ENCODE measurements around the gene UBXN7.
A peak's percentile ranks its signal among the peaks of the same experiment; 100 is the strongest.
"Not testable (repeated sequence)": the region's sequence is repeated elsewhere in the genome, so short reads cannot be mapped to it uniquely, and the experiment has no call there.

UBXN7 gene

GRCh38 chr3:196432137-196432879, at the start of gene UBXN7:
UBXN7 (minus strand) TSS chr3:196432427; CDS start chr3:196432399, 28 bp downstream.
- no peaks in the 10 kb centered on the region for H3K9me3 ChIP-seq (ENCODE audit: low read depth, low read length)
- TF ChIP-seq FOXP2 (optimal IDR thresholded peaks at IDR 0.05; ENCODE audit: control extremely low read depth, extremely low read length, insufficient read depth) = peak; percentile 62
- peak; percentile 99 for TF ChIP-seq POLR2AphosphoS5 (IDR thresholded peaks at IDR 0.05; ENCODE audit: borderline replicate concordance, low read depth, low read length)
- TF ChIP-seq EZH2 (IDR thresholded peaks at IDR 0.05) = no peak
- H3K36me3 ChIP-seq (ENCODE audit: insufficient read depth, low read length) = peaks cover 10% of the 10 kb centered on the region
- H3K4me3 ChIP-seq = peak within 1 kb of the TSS; percentile 81
- peak within 1 kb of the TSS; percentile 66 for H3K27ac ChIP-seq
- peak within 1 kb of the TSS; percentile 87 for H3K9ac ChIP-seq (ENCODE audit: insufficient read length)
- DNase-seq (ENCODE audit: low read depth, low spot score) = peak; percentile 87

GRCh38 chr3:196477678-196478077, 45.5 kb upstream of the UBXN7 start:
- H3K9ac ChIP-seq (ENCODE audit: insufficient read length) = no peak overlapping the region
- peaks cover 81% of the 10 kb centered on the region for H3K36me3 ChIP-seq (ENCODE audit: insufficient read depth, low read length)
- no peaks in the 10 kb centered on the region for H3K9me3 ChIP-seq (ENCODE audit: low read depth, low read length)
- no peak overlapping the region for H3K4me3 ChIP-seq
- H3K27ac ChIP-seq = no peak overlapping the region
- no peak for DNase-seq (ENCODE audit: low read depth, low spot score)
- TF ChIP-seq EZH2 (IDR thresholded peaks at IDR 0.05) (no peak), FOXP2 (optimal IDR thresholded peaks at IDR 0.05; ENCODE audit: control extremely low read depth, extremely low read length, insufficient read depth) (no peak), POLR2AphosphoS5 (IDR thresholded peaks at IDR 0.05; ENCODE audit: borderline replicate concordance, low read depth, low read length) (no peak)

- Histone ChIP-seq H3K4me3 (no peak overlapping the region), H3K27ac (no peak overlapping the region), H3K9me3 (ENCODE audit: low read depth, low read length) (no peaks in the 10 kb centered on the region), H3K9ac (ENCODE audit: insufficient read length) (no peak overlapping the region), H3K36me3 (ENCODE audit: insufficient read depth, low read length) (peaks cover 70% of the 10 kb centered on the region)
- DNase-seq (ENCODE audit: low read depth, low spot score) = no peak
- TF ChIP-seq POLR2AphosphoS5 (IDR thresholded peaks at IDR 0.05; ENCODE audit: borderline replicate concordance, low read depth, low read length) (no peak), FOXP2 (optimal IDR thresholded peaks at IDR 0.05; ENCODE audit: control extremely low read depth, extremely low read length, insufficient read depth) (no peak), EZH2 (IDR thresholded peaks at IDR 0.05) (no peak)
Measured at GRCh38 chr3:196472286-196472685, 40.1 kb upstream of the UBXN7 start.

GRCh38 chr3:196471551-196471950, 39.3 kb upstream of the UBXN7 start:
- Histone ChIP-seq H3K9ac (ENCODE audit: insufficient read length) (no peak overlapping the region), H3K36me3 (ENCODE audit: insufficient read depth, low read length) (peaks cover 67% of the 10 kb centered on the region), H3K9me3 (ENCODE audit: low read depth, low read length) (no peaks in the 10 kb centered on the region), H3K4me3 (no peak overlapping the region), H3K27ac (no peak overlapping the region)
- DNase-seq (ENCODE audit: low read depth, low spot score) = no peak
- no peak for TF ChIP-seq FOXP2 (optimal IDR thresholded peaks at IDR 0.05; ENCODE audit: control extremely low read depth, extremely low read length, insufficient read depth)
- TF ChIP-seq EZH2 (IDR thresholded peaks at IDR 0.05) = no peak
- TF ChIP-seq POLR2AphosphoS5 (IDR thresholded peaks at IDR 0.05; ENCODE audit: borderline replicate concordance, low read depth, low read length) = no peak

GRCh38 chr3:196470182-196470581, 38.0 kb upstream of the UBXN7 start:
- H3K36me3 ChIP-seq (ENCODE audit: insufficient read depth, low read length) = peaks cover 60% of the 10 kb centered on the region
- not testable (repeated sequence) for DNase-seq (ENCODE audit: low read depth, low spot score); H3K4me3 ChIP-seq; H3K27ac ChIP-seq; H3K9me3 ChIP-seq (ENCODE audit: low read depth, low read length); H3K9ac ChIP-seq (ENCODE audit: insufficient read length)

- Histone ChIP-seq H3K36me3 (ENCODE audit: insufficient read depth, low read length) (peaks cover 10% of the 10 kb centered on the region), H3K27ac (no peak overlapping the region)
Measured at GRCh38 chr3:196463804-196464203, 31.6 kb upstream of the UBXN7 start.

GRCh38 chr3:196463478-196463756, 31.2 kb upstream of the UBXN7 start:
- TF ChIP-seq FOXP2 (optimal IDR thresholded peaks at IDR 0.05; ENCODE audit: control extremely low read depth, extremely low read length, insufficient read depth) (no peak), POLR2AphosphoS5 (IDR thresholded peaks at IDR 0.05; ENCODE audit: borderline replicate concordance, low read depth, low read length) (no peak), EZH2 (IDR thresholded peaks at IDR 0.05) (no peak)
- Histone ChIP-seq H3K9ac (ENCODE audit: insufficient read length) (no peak overlapping the region), H3K4me3 (no peak overlapping the region), H3K36me3 (ENCODE audit: insufficient read depth, low read length) (peaks cover 10% of the 10 kb centered on the region), H3K27ac (no peak overlapping the region), H3K9me3 (ENCODE audit: low read depth, low read length) (no peaks in the 10 kb centered on the region)
- no peak for DNase-seq (ENCODE audit: low read depth, low spot score)

More at GRCh38 chr3:196463804-196464203, 31.6 kb upstream of the UBXN7 start:
- H3K4me3 ChIP-seq = no peak overlapping the region
- no peak for TF ChIP-seq EZH2 (IDR thresholded peaks at IDR 0.05)
- no peak for TF ChIP-seq POLR2AphosphoS5 (IDR thresholded peaks at IDR 0.05; ENCODE audit: borderline replicate concordance, low read depth, low read length)
- TF ChIP-seq FOXP2 (optimal IDR thresholded peaks at IDR 0.05; ENCODE audit: control extremely low read depth, extremely low read length, insufficient read depth) = no peak
- DNase-seq (ENCODE audit: low read depth, low spot score) = no peak
- H3K9ac ChIP-seq (ENCODE audit: insufficient read length) = no peak overlapping the region
- no peaks in the 10 kb centered on the region for H3K9me3 ChIP-seq (ENCODE audit: low read depth, low read length)

GRCh38 chr3:196462680-196463477, 30.7 kb upstream of the UBXN7 start:
- H3K36me3 ChIP-seq (ENCODE audit: insufficient read depth, low read length); H3K4me3 ChIP-seq; DNase-seq (ENCODE audit: low read depth, low spot score); H3K9ac ChIP-seq (ENCODE audit: insufficient read length); H3K9me3 ChIP-seq (ENCODE audit: low read depth, low read length); H3K27ac ChIP-seq: not testable (repeated sequence)

GRCh38 chr3:196458063-196458462, 25.8 kb upstream of the UBXN7 start:
- Histone ChIP-seq H3K9ac (ENCODE audit: insufficient read length) (no peak overlapping the region), H3K27ac (peak overlapping the region; percentile 48), H3K36me3 (ENCODE audit: insufficient read depth, low read length) (no peaks in the 10 kb centered on the region), H3K4me3 (no peak overlapping the region), H3K9me3 (ENCODE audit: low read depth, low read length) (no peaks in the 10 kb centered on the region)
- no peak for TF ChIP-seq EZH2 (IDR thresholded peaks at IDR 0.05)
- TF ChIP-seq POLR2AphosphoS5 (IDR thresholded peaks at IDR 0.05; ENCODE audit: borderline replicate concordance, low read depth, low read length) = no peak
- TF ChIP-seq FOXP2 (optimal IDR thresholded peaks at IDR 0.05; ENCODE audit: control extremely low read depth, extremely low read length, insufficient read depth) = no peak
- no peak for DNase-seq (ENCODE audit: low read depth, low spot score)

- not testable (repeated sequence) for DNase-seq (ENCODE audit: low read depth, low spot score); H3K9ac ChIP-seq (ENCODE audit: insufficient read length); H3K36me3 ChIP-seq (ENCODE audit: insufficient read depth, low read length); H3K4me3 ChIP-seq; H3K9me3 ChIP-seq (ENCODE audit: low read depth, low read length)
- H3K27ac ChIP-seq = peak overlapping the region; percentile 48
Measured at GRCh38 chr3:196457470-196457869, 25.2 kb upstream of the UBXN7 start.

Measured in SK-N-MC (cell line).